Keratinocyte (primary cell): ENCODE results near the gene ZCCHC17. TPM values are rescaled to one million over a fixed set of nuclear protein-coding genes. Genes with fewer than 3 reads are reported as not detected.

Source experiments
- DNase-seq: peaks from one replicate; pipeline ENCODE4 v3.0.0-alpha.2; 2011; ENCODE audit warnings: low read depth, missing footprints, low spot score
- FAIRE-seq: peaks from 2 replicates; lab custom pipeline; 2011; peaks lifted over from hg19 to GRCh38; lab: Jason Lieb, UNC
- H2AFZ ChIP-seq: 2 replicates; pipeline ENCODE4 v1.6.0; 2012; ENCODE audit warnings: low read length, control low read depth, inconsistent platforms; ENCODE audit not compliant: control insufficient read depth
- H3K27ac ChIP-seq: 2 replicates; pipeline ENCODE4 v1.5.1; 2011; ENCODE audit warnings: low read length; ENCODE audit not compliant: control insufficient read depth, insufficient read depth
- H3K27me3 ChIP-seq: 3 replicates; pipeline ENCODE4 v1.6.0; 2011; ENCODE audit warnings: low read length; ENCODE audit not compliant: control insufficient read depth, insufficient read depth; ENCODE audit errors: extremely low read depth
- H3K36me3 ChIP-seq, 2 experiments: 2 replicates in 1 of 2; 3 replicates in 1 of 2; pipeline ENCODE4 v1.5.1; 2011; ENCODE audit warnings: low read length in 2 of 2, mild to moderate bottlenecking in 1 of 2; ENCODE audit not compliant: control insufficient read depth in 2 of 2, insufficient read depth in 2 of 2; ENCODE audit errors: extremely low read depth in 1 of 2
- H3K4me1 ChIP-seq: 3 replicates; pipeline ENCODE4 v1.5.1; 2011; ENCODE audit warnings: low read length; ENCODE audit not compliant: control insufficient read depth, insufficient read depth; ENCODE audit errors: extremely low read depth
- H3K4me2 ChIP-seq: 3 replicates; pipeline ENCODE4 v1.6.0; 2011; ENCODE audit warnings: low read depth, low read length; ENCODE audit not compliant: control insufficient read depth, insufficient read depth; ENCODE audit errors: extremely low read depth
- H3K4me3 ChIP-seq, 3 experiments: fragments of 200-600 bp in 1 of 3; sonication (generic) in 1 of 3; 2 replicates in 2 of 3; 3 replicates in 1 of 3; pipeline ENCODE4 v1.5.1; 2011 to 2016; ENCODE audit warnings: low read length in 3 of 3, mild to moderate bottlenecking in 3 of 3, control low read depth in 2 of 3, inconsistent platforms in 1 of 3, low read depth in 1 of 3, mixed read lengths in 1 of 3, mixed run types in 1 of 3, moderate library complexity in 1 of 3; ENCODE audit not compliant: control insufficient read depth in 2 of 3, insufficient read depth in 2 of 3; ENCODE audit errors: extremely low read depth in 1 of 3
- H3K79me2 ChIP-seq: 2 replicates; pipeline ENCODE4 v1.6.0; 2012; ENCODE audit warnings: low read length; ENCODE audit not compliant: control insufficient read depth, insufficient read depth
- H3K9ac ChIP-seq: 3 replicates; pipeline ENCODE4 v1.6.0; 2011; ENCODE audit warnings: low read length; ENCODE audit not compliant: control insufficient read depth, insufficient read depth; ENCODE audit errors: extremely low read depth
- H3K9me1 ChIP-seq: 3 replicates; pipeline ENCODE4 v1.6.0; 2011; ENCODE audit warnings: low read length; ENCODE audit not compliant: control insufficient read depth, insufficient read depth; ENCODE audit errors: extremely low read depth
- H3K9me3 ChIP-seq: 2 replicates; pipeline ENCODE4 v1.5.1; 2012; ENCODE audit warnings: low read depth, low read length; ENCODE audit not compliant: control insufficient read depth
- H4K20me1 ChIP-seq: 3 replicates; pipeline ENCODE4 v1.6.0; 2011; ENCODE audit warnings: low read length; ENCODE audit not compliant: control insufficient read depth, insufficient read depth; ENCODE audit errors: extremely low read depth
- CTCF ChIP-seq, 3 experiments: IDR thresholded peaks in 1 of 3; conservative IDR thresholded peaks in 1 of 3; optimal IDR thresholded peaks in 1 of 3; 2 replicates in 2 of 3; 3 replicates in 1 of 3; pipeline versions ENCODE3 to v1.5.1; 2011; ENCODE audit warnings: low read length in 3 of 3, mild to moderate bottlenecking in 3 of 3, moderate library complexity in 2 of 3, control low read depth in 1 of 3, inconsistent platforms in 1 of 3; ENCODE audit not compliant: insufficient read depth in 2 of 3; ENCODE audit errors: extremely low read depth in 1 of 3
- EZH2 ChIP-seq: IDR thresholded peaks from one replicate; pipeline ENCODE4 v1.6.1; 2012; ENCODE audit warnings: inconsistent platforms, mild to moderate bottlenecking, low read length, moderate library complexity
- dilution Hi-C: fragments of 300-500 bp; cut with MboI; formaldehyde crosslinking; loops from one replicate; pipeline ENCODE4 v1.7.0; 2020; ENCODE audit warnings: low sequenced_read_pairs; ENCODE audit not compliant: extremely low pct_ligation_motif_present
- polyA plus RNA-seq, 5 experiments: library from polyadenylated mRNA; depleted of rRNA in 3 of 5; stranded (reverse) in 3 of 5; stranded (forward) in 1 of 5; unstranded in 1 of 5; fragments of >200 nt; gene quantifications; 1 replicate in 1 of 5; 2 replicates in 3 of 5; 3 replicates in 1 of 5; pipeline versions ENCODE4 v1.2.1 to v1.2.3, GENCODE V29; 2011 to 2012; ENCODE audit warnings: missing spikeins in 2 of 5, low read depth in 1 of 5, low replicate concordance in 1 of 5

The ZCCHC17 gene
- polyA plus RNA-seq, 1 donor (not counting 4 experiments of a cell fraction or from before 2014, with no cell fraction given) = 70.0 TPM

- no peak overlapping the region for H3K9ac ChIP-seq
- no peaks in the 10 kb centered on the region for H3K27me3 ChIP-seq
- dilution Hi-C loops = no loop called here
- TF ChIP-seq CTCF (optimal IDR thresholded peaks at IDR 0.05 in 1 of 3, IDR thresholded peaks at IDR 0.05 in 1 of 3, conservative IDR thresholded peaks at IDR 0.05 in 1 of 3; ENCODE audit: extremely low read depth in 1 of 3, insufficient read depth in 2 of 3, low read length in 3 of 3) = no peak
- no peak for TF ChIP-seq EZH2
- H4K20me1 ChIP-seq = no peaks in the 10 kb centered on the region
- H3K9me3 ChIP-seq = no peaks in the 10 kb centered on the region
- no peak for DNase-seq
- no peak for FAIRE-seq
- H3K4me2 ChIP-seq = no peak overlapping the region
- no peak overlapping the region for H3K4me3 ChIP-seq
- no peak overlapping the region for H3K27ac ChIP-seq
- H3K36me3 ChIP-seq = peaks cover 19 to 25% of the 10 kb centered on the region in 2 experiments
- no peaks in the 10 kb centered on the region for H3K79me2 ChIP-seq
- no peak overlapping the region for H2AFZ ChIP-seq
- no peaks in the 10 kb centered on the region for H3K4me1 ChIP-seq
- no peaks in the 10 kb centered on the region for H3K9me1 ChIP-seq
These were observed 64.8 kb downstream of the ZCCHC17 start for GRCh38 chr1:31361607-31362006.

- H3K4me1 ChIP-seq = no peaks in the 10 kb centered on the region
- H3K9ac ChIP-seq = no peak overlapping the region
- no peak overlapping the region for H3K4me2 ChIP-seq
- TF ChIP-seq CTCF (optimal IDR thresholded peaks at IDR 0.05 in 1 of 3, IDR thresholded peaks at IDR 0.05 in 1 of 3, conservative IDR thresholded peaks at IDR 0.05 in 1 of 3; ENCODE audit: extremely low read depth in 1 of 3, insufficient read depth in 2 of 3, low read length in 3 of 3) (no peak), EZH2 (no peak)
- H3K9me1 ChIP-seq = no peaks in the 10 kb centered on the region
- FAIRE-seq (no peak), DNase-seq (no peak)
- no peaks in the 10 kb centered on the region for H3K27me3 ChIP-seq
- peaks cover 23 to 27% of the 10 kb centered on the region in 2 experiments for H3K36me3 ChIP-seq
- H3K4me3 ChIP-seq = no peak overlapping the region
- H3K9me3 ChIP-seq = no peaks in the 10 kb centered on the region
- no peak overlapping the region for H3K27ac ChIP-seq
- H2AFZ ChIP-seq = no peak overlapping the region
- dilution Hi-C loops = no loop called here
- H3K79me2 ChIP-seq = no peaks in the 10 kb centered on the region
- no peaks in the 10 kb centered on the region for H4K20me1 ChIP-seq
These were observed 65.2 kb downstream of the ZCCHC17 start for GRCh38 chr1:31362032-31362431.
